HG03442 (cell line): ENCODE data around the gene TNNC2.

ENCODE experiments used
- ATAC-seq: cut with Tn5 transposase; IDR thresholded peaks from one replicate; pipeline ENCODE4 v1.9.1; 2021; ENCODE audit warnings: mild to moderate bottlenecking, moderate library complexity; ENCODE audit not compliant: unreplicated experiment

Gene TNNC2

GRCh38 chr20:45788351-45788750 lies 38.8 kb downstream of the TNNC2 start:
- ATAC-seq: no peak

GRCh38 chr20:45783656-45784294 lies 43.3 kb downstream of the TNNC2 start:
- ATAC-seq: no peak

GRCh38 chr20:45782890-45783289 lies 44.2 kb downstream of the TNNC2 start:
- no peak for ATAC-seq

- ATAC-seq: no peak
Observed at GRCh38 chr20:45781391-45781931, 45.7 kb downstream of the TNNC2 start.

- ATAC-seq: no peak
Observed at GRCh38 chr20:45780159-45780558, 47.0 kb downstream of the TNNC2 start.

- no peak for ATAC-seq
Observed at GRCh38 chr20:45779011-45779915, 47.8 kb downstream of the TNNC2 start.

- no peak for ATAC-seq
Observed at GRCh38 chr20:45776931-45777330, 50.2 kb downstream of the TNNC2 start.

GRCh38 chr20:45775411-45775810 lies 51.7 kb downstream of the TNNC2 start:
- ATAC-seq: no peak

GRCh38 chr20:45774945-45775344 lies 52.2 kb downstream of the TNNC2 start:
- no peak for ATAC-seq
